Nephron progenitor cell (in vitro differentiated cells): ENCODE measurements around the gene AOX1.

Experiments used
- DNase-seq: peaks from one replicate; pipeline ENCODE4 v3.0.0; 2021
- H3K27ac Mint-ChIP-seq: 2 replicates; pipeline ENCODE4 v1.8.0; 2021; ENCODE audit warnings: mild to moderate bottlenecking, moderate library complexity, mixed read lengths
- H3K27me3 Mint-ChIP-seq: 2 replicates; pipeline ENCODE4 v1.8.0; 2021; ENCODE audit warnings: mild to moderate bottlenecking, low read depth, mixed read lengths; ENCODE audit not compliant: poor library complexity
- H3K36me3 Mint-ChIP-seq: 2 replicates; pipeline ENCODE4 v1.8.0; 2021; ENCODE audit warnings: low read depth, mixed read lengths
- H3K4me1 Mint-ChIP-seq: 2 replicates; pipeline ENCODE4 v1.8.0; 2021; ENCODE audit warnings: mixed read lengths
- H3K4me3 Mint-ChIP-seq: 2 replicates; pipeline ENCODE4 v1.8.0; 2021; ENCODE audit warnings: mild to moderate bottlenecking, moderate library complexity, mixed read lengths
- H3K9me3 Mint-ChIP-seq: 2 replicates; pipeline ENCODE4 v1.8.0; 2021; ENCODE audit warnings: mild to moderate bottlenecking, moderate library complexity, mixed read lengths
- CTCF ChIP-seq: fragments of 200-600 bp; sonication (generic); IDR thresholded peaks from 2 replicates; pipeline ENCODE4 v1.5.0; 2021; ENCODE audit warnings: antibody characterized with exemption

Gene AOX1

GRCh38 chr2:200577027-200577426, 8.8 kb upstream of the AOX1 start:
- Mint-ChIP-seq H3K4me1 (no peaks in the 10 kb centered on the region), H3K27ac (no peak overlapping the region), H3K36me3 (peaks cover 39% of the 10 kb centered on the region), H3K9me3 (no peaks in the 10 kb centered on the region), H3K4me3 (no peak overlapping the region), H3K27me3 (no peaks in the 10 kb centered on the region)
- TF ChIP-seq CTCF, result no peak
- no peak for DNase-seq

- H3K4me1 Mint-ChIP-seq, result no peaks in the 10 kb centered on the region
- DNase-seq, result no peak
- no peaks in the 10 kb centered on the region for H3K27me3 Mint-ChIP-seq
These were observed 7.0 kb upstream of the AOX1 start for GRCh38 chr2:200578778-200579177.

GRCh38 chr2:200584639-200585038, 1.2 kb upstream of the AOX1 start:
- Mint-ChIP-seq H3K4me3 (peak overlapping the region; percentile 26), H3K27me3 (peaks cover 39% of the 10 kb centered on the region), H3K9me3 (no peaks in the 10 kb centered on the region), H3K36me3 (peaks cover 5% of the 10 kb centered on the region), H3K4me1 (peaks cover 9% of the 10 kb centered on the region), H3K27ac (no peak overlapping the region)
- DNase-seq, result no peak
- no peak for TF ChIP-seq CTCF

More at GRCh38 chr2:200578778-200579177, 7.0 kb upstream of the AOX1 start:
- Mint-ChIP-seq H3K36me3 (peaks cover 39% of the 10 kb centered on the region), H3K4me3 (no peak overlapping the region), H3K27ac (no peak overlapping the region), H3K9me3 (no peaks in the 10 kb centered on the region)
- peak; percentile 27 for TF ChIP-seq CTCF

GRCh38 chr2:200585340-200585729, 479 bp upstream of the AOX1 start:
- H3K4me1 Mint-ChIP-seq, result peaks cover 9% of the 10 kb centered on the region
- TF ChIP-seq CTCF, result no peak
- DNase-seq, result no peak
- peaks cover 39% of the 10 kb centered on the region for H3K27me3 Mint-ChIP-seq
- no peaks in the 10 kb centered on the region for H3K9me3 Mint-ChIP-seq
- no peak overlapping the region for H3K27ac Mint-ChIP-seq
- peak overlapping the region; percentile 88 for H3K4me3 Mint-ChIP-seq
- H3K36me3 Mint-ChIP-seq, result no peaks in the 10 kb centered on the region

GRCh38 chr2:200586644-200586975, 796 bp downstream of the AOX1 start:
- H3K9me3 Mint-ChIP-seq, result no peaks in the 10 kb centered on the region
- H3K27me3 Mint-ChIP-seq, result peaks cover 42% of the 10 kb centered on the region
- no peak for DNase-seq
- peaks cover 9% of the 10 kb centered on the region for H3K4me1 Mint-ChIP-seq
- no peak overlapping the region for H3K27ac Mint-ChIP-seq
- peak overlapping the region; percentile 88 for H3K4me3 Mint-ChIP-seq
- no peaks in the 10 kb centered on the region for H3K36me3 Mint-ChIP-seq
- TF ChIP-seq CTCF, result no peak

- TF ChIP-seq CTCF, result no peak
- no peak for DNase-seq
- Mint-ChIP-seq H3K27me3 (peaks cover 42% of the 10 kb centered on the region), H3K27ac (no peak overlapping the region), H3K9me3 (no peaks in the 10 kb centered on the region), H3K4me3 (no peak overlapping the region), H3K4me1 (peaks cover 9% of the 10 kb centered on the region), H3K36me3 (no peaks in the 10 kb centered on the region)
These were observed 1.3 kb downstream of the AOX1 start for GRCh38 chr2:200587007-200587616.
